Measurements from ENCODE around the gene FRG2.
"Not testable (repeated sequence)": the region's sequence is repeated elsewhere in the genome, so short reads cannot be mapped to it uniquely, and the experiment has no call there.

The FRG2 gene

GRCh38 chr4:190020790-190021717 lies 6.0 kb downstream of the FRG2 start:
- ChIA-PET CTCF (no interaction called here), POLR2A (ENCODE audit: low non-redundant PET) (no interaction called here)
- TF ChIP-seq, protein P1, sequence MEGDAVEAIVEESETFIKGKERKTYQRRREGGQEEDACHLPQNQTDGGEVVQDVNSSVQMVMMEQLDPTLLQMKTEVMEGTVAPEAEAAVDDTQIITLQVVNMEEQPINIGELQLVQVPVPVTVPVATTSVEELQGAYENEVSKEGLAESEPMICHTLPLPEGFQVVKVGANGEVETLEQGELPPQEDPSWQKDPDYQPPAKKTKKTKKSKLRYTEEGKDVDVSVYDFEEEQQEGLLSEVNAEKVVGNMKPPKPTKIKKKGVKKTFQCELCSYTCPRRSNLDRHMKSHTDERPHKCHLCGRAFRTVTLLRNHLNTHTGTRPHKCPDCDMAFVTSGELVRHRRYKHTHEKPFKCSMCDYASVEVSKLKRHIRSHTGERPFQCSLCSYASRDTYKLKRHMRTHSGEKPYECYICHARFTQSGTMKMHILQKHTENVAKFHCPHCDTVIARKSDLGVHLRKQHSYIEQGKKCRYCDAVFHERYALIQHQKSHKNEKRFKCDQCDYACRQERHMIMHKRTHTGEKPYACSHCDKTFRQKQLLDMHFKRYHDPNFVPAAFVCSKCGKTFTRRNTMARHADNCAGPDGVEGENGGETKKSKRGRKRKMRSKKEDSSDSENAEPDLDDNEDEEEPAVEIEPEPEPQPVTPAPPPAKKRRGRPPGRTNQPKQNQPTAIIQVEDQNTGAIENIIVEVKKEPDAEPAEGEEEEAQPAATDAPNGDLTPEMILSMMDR (conservative IDR thresholded peaks at IDR 0.05; ENCODE audit: low read depth), result no peak
- DNase-seq (ENCODE audit: low spot score), result peak; percentile 86
- no peak overlapping the region for H3K27ac ChIP-seq

GRCh38 chr4:190019859-190020463 lies 7.1 kb downstream of the FRG2 start:
- DNase-seq (ENCODE audit: low spot score); H3K27ac ChIP-seq; POLR2A ChIA-PET (ENCODE audit: low non-redundant PET); CTCF ChIA-PET: not testable (repeated sequence)

GRCh38 chr4:190019023-190019858 lies 7.8 kb downstream of the FRG2 start:
- no peak for DNase-seq (ENCODE audit: low spot score)
- no peak overlapping the region for H3K27ac ChIP-seq
- TF ChIP-seq, protein P1 (conservative IDR thresholded peaks at IDR 0.05; ENCODE audit: low read depth), result no peak
- ChIA-PET CTCF (no interaction called here), POLR2A (ENCODE audit: low non-redundant PET) (no interaction called here)

GRCh38 chr4:190018201-190018920 lies 8.7 kb downstream of the FRG2 start:
- ChIA-PET CTCF (no interaction called here), POLR2A (ENCODE audit: low non-redundant PET) (no interaction called here)
- no peak overlapping the region for H3K27ac ChIP-seq
- TF ChIP-seq, protein P1 (conservative IDR thresholded peaks at IDR 0.05; ENCODE audit: low read depth), result no peak
- no peak for DNase-seq (ENCODE audit: low spot score)

- no peak overlapping the region for H3K27ac ChIP-seq
- TF ChIP-seq, protein P1 (conservative IDR thresholded peaks at IDR 0.05; ENCODE audit: low read depth), result no peak
- ChIA-PET CTCF (no interaction called here), POLR2A (ENCODE audit: low non-redundant PET) (no interaction called here)
- no peak for DNase-seq (ENCODE audit: low spot score)
Observed at GRCh38 chr4:190017357-190018200, 9.5 kb downstream of the FRG2 start.

All from RWPE1 (cell line).